GM10266 (cell line): ENCODE measurements around the gene PLAC1.

Experiments used
- DNase-seq: peaks from one replicate; pipeline ENCODE4 v3.0.0; 2012; ENCODE audit errors: extremely low spot score
- TF ChIP-seq, protein P1 (sequence below): IDR thresholded peaks from 2 replicates; pipeline ENCODE4 v1.5.1; 2012; ENCODE audit warnings: mild to moderate bottlenecking, low read depth; ENCODE audit not compliant: control insufficient read depth, insufficient read depth; ENCODE audit errors: missing control alignments

Gene PLAC1

GRCh38 chrX:134679644-134680043 lies 21.4 kb upstream of the PLAC1 start:
- no peak for DNase-seq
- TF ChIP-seq, protein P1, sequence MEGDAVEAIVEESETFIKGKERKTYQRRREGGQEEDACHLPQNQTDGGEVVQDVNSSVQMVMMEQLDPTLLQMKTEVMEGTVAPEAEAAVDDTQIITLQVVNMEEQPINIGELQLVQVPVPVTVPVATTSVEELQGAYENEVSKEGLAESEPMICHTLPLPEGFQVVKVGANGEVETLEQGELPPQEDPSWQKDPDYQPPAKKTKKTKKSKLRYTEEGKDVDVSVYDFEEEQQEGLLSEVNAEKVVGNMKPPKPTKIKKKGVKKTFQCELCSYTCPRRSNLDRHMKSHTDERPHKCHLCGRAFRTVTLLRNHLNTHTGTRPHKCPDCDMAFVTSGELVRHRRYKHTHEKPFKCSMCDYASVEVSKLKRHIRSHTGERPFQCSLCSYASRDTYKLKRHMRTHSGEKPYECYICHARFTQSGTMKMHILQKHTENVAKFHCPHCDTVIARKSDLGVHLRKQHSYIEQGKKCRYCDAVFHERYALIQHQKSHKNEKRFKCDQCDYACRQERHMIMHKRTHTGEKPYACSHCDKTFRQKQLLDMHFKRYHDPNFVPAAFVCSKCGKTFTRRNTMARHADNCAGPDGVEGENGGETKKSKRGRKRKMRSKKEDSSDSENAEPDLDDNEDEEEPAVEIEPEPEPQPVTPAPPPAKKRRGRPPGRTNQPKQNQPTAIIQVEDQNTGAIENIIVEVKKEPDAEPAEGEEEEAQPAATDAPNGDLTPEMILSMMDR, result no peak

DNA sequence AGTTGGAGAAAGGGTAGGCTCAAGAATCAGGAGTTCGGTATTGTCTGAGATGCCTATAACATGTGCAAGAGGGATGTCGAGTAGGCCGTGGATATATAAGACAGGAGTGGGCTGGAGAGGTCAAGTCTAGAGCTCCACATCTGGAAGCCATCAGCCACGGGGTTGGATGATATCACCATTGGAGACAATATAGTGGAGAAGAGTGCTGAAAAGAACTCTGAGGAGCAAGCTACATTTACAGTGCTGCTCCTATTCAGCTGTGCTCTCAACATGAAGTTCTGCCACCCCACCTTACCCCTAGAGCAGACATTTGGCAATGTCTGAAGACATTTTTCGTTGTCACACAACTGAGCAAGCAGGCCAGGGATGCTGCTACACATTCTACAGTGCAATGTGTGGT lies 20.9 kb upstream of the PLAC1 start:
- TF ChIP-seq, protein P1, result no peak
- DNase-seq, result no peak

GRCh38 chrX:134677332-134677731 lies 19.1 kb upstream of the PLAC1 start:
- DNase-seq, result no peak
- TF ChIP-seq, protein P1, result no peak

DNA sequence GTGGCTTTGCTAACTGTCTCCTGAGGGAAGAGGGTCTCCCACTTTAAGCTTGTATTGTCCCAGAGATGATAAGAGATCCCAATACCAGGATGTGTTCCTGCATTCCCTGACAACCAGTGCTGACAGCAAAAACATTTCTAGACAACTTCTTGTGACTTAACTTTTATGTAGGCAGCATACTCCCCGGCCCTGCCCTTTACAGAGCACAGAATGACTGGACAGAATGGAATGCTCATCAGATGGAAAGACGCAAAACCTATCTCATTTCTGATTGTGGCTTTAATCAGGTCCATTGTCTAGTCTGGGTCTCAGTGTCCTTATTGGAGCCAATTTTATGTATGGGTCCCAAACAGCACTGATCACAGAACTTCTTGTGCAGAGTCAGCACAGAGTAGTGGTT lies 18.2 kb upstream of the PLAC1 start:
- DNase-seq, result no peak
- TF ChIP-seq, protein P1, result no peak

DNA sequence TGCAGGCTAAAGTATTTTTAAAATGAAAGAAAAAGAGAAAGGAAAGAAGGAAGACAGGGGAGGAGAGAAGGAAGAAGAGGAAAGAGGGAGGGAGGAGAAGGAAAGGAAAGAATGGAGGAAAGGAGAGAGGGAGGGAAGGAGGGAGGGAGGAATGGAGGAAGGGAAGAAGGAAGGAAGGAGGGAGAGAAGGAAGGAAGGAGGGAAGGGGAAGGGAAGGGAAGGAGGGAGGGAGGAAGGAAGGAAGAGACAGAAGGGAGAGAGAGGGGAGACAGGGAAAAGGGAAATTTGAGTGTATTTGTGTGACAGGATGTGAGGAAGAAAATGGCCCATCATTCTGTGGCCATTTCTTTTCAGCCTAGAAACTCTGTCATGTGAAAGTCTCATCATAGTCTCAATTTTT lies 14.9 kb upstream of the PLAC1 start:
- TF ChIP-seq, protein P1, result no peak
- DNase-seq, result no peak

DNA sequence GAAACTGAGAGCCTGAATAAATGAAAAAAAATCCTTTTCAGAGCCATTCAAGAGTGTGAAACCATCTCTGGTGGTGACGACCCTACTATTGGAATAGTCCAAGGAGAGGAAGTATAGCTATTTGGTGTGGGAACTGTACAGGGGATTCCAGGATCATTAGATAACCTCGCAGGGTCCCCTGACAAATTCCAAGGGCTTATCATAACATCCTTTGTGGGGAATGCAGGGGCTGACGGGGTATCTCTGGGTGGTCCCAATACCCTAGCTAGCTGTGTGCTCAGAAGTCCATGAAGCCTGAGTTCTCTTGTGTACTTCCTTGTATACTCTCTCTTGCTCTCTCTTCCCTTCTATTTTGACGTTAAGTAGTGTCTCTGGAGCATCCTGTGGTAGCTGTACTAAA lies 13.8 kb upstream of the PLAC1 start:
- TF ChIP-seq, protein P1, result no peak
- no peak for DNase-seq

GRCh38 chrX:134671294-134671693 lies 13.0 kb upstream of the PLAC1 start:
- no peak for DNase-seq
- TF ChIP-seq, protein P1, result no peak
